Measurements from ENCODE around the gene RILP. TPM values are rescaled to one million over a fixed set of nuclear protein-coding genes. Genes with fewer than 3 reads are reported as not detected.
A peak's percentile ranks its signal among the peaks of the same experiment; 100 is the strongest.

RILP gene
- total and polyA plus RNA-seq, 8 donors = 6.6 to 14.4 (median 8.1) TPM

GRCh38 chr17:1597861-1598342 is 51.8 kb downstream of the RILP start:
- no peak overlapping the region for H3K4me3 ChIP-seq
- intact Hi-C loops (cut with DNase I) = no loop called here
- peak overlapping the region in 3 of 4 donors; percentile 46 to 80 (median 67) for H3K27ac ChIP-seq
- no peaks in the 10 kb centered on the region for H3K36me3 ChIP-seq
- H3K9me3 ChIP-seq = no peaks in the 10 kb centered on the region
- no peaks in the 10 kb centered on the region for H3K27me3 ChIP-seq
- 19 to 37% methylated on average over 14 of the region's 14 CpGs for WGBS, 2 donors
- no peak for FAIRE-seq
- no peak for TF ChIP-seq CTCF (IDR thresholded peaks at IDR 0.05)
- ATAC-seq = peak; percentile 89 to 97 (median 94)
- peaks cover 0 to 8% (median 6%) of the 10 kb centered on the region in 3 donors for H3K4me1 ChIP-seq
- peak in 2 of 6 donors; percentile 40 to 43 for DNase-seq

Other genes with a start within 250 kb of the RILP start
- gene YWHAE, start 249.6 kb downstream of the RILP start, total RNA-seq = 100 to 1,000 TPM; 138 to 236 (median 192) TPM
- 100 to 1,000 TPM; 131 to 196 TPM for gene YWHAE, start 249.6 kb downstream of the RILP start, polyA plus RNA-seq
- 10 to 100 TPM; 18.1 to 30.8 (median 20.5) TPM for gene CRK, start 193.6 kb downstream of the RILP start, total RNA-seq
- 10 to 100 TPM in 1 of 2 donors, 1 to 10 TPM in 1; 9.8 to 15.3 TPM for gene CRK, start 193.6 kb downstream of the RILP start, polyA plus RNA-seq
- gene MYO1C, start 157.2 kb downstream of the RILP start, total RNA-seq = 100 to 1,000 TPM in 4 of 6 donors, 10 to 100 TPM in 2; 95.1 to 138 (median 105) TPM
- gene MYO1C, start 157.2 kb downstream of the RILP start, polyA plus RNA-seq = 10 to 100 TPM; 57.2 to 69.3 TPM
- gene INPP5K, start 133.3 kb downstream of the RILP start, total RNA-seq = 10 to 100 TPM; 13.2 to 23.8 (median 17.2) TPM
- 10 to 100 TPM; 23.9 to 24.4 TPM for gene INPP5K, start 133.3 kb downstream of the RILP start, polyA plus RNA-seq
- gene PITPNA, start 87.1 kb downstream of the RILP start, total RNA-seq = 10 to 100 TPM; 24.1 to 32.8 (median 26.8) TPM
- gene PITPNA, start 87.1 kb downstream of the RILP start, polyA plus RNA-seq = 10 to 100 TPM in 1 of 2 donors, 1 to 10 TPM in 1; 9.3 to 21.5 TPM
- gene SLC43A2, start 21.0 kb downstream of the RILP start, total RNA-seq = 10 to 100 TPM in 3 of 6 donors, 1 to 10 TPM in 3; 2.6 to 14.5 (median 7.3) TPM
- 10 to 100 TPM in 1 of 2 donors, 1 to 10 TPM in 1; 9.7 to 10.1 TPM for gene SLC43A2, start 21.0 kb downstream of the RILP start, polyA plus RNA-seq
- gene SCARF1, start 4.1 kb downstream of the RILP start, total RNA-seq = 1 to 10 TPM; 2.0 to 5.0 (median 3.1) TPM
- gene SCARF1, start 4.1 kb downstream of the RILP start, polyA plus RNA-seq = 1 to 10 TPM; 8.1 to 8.6 TPM
- gene PRPF8, start 35.0 kb upstream of the RILP start, total RNA-seq = 100 to 1,000 TPM in 3 of 6 donors, 10 to 100 TPM in 3; 88.8 to 129 (median 100.0) TPM
- gene PRPF8, start 35.0 kb upstream of the RILP start, polyA plus RNA-seq = 10 to 100 TPM; 78.9 to 93.1 TPM
- gene TLCD2, start 60.5 kb upstream of the RILP start, total RNA-seq = 1 to 10 TPM in 5 of 6 donors, under 1 TPM in 1; 0.56 to 2.8 (median 1.4) TPM
- 1 to 10 TPM in 1 of 2 donors, under 1 TPM in 1; 0.75 to 1.4 TPM for gene TLCD2, start 60.5 kb upstream of the RILP start, polyA plus RNA-seq
- 10 to 100 TPM in 2 of 6 donors, 1 to 10 TPM in 4; 5.7 to 17.0 (median 8.3) TPM for gene WDR81, start 74.8 kb upstream of the RILP start, total RNA-seq
- 10 to 100 TPM; 14.2 to 24.4 TPM for gene WDR81, start 74.8 kb upstream of the RILP start, polyA plus RNA-seq
- gene SERPINF2, start 93.0 kb upstream of the RILP start, total RNA-seq = 1 to 10 TPM; 1.4 to 5.8 (median 3.4) TPM
- gene SERPINF2, start 93.0 kb upstream of the RILP start, polyA plus RNA-seq = 1 to 10 TPM; 5.6 to 8.8 TPM
- gene SERPINF1, start 112.2 kb upstream of the RILP start, total RNA-seq = 100 to 1,000 TPM in 2 of 6 donors, 10 to 100 TPM in 4; 40.6 to 178 (median 82.0) TPM
- gene SERPINF1, start 112.2 kb upstream of the RILP start, polyA plus RNA-seq = 10 to 100 TPM; 73.1 to 95.9 TPM
- gene SMYD4, start 180.0 kb upstream of the RILP start, total RNA-seq = 1 to 10 TPM; 5.0 to 8.9 (median 6.9) TPM
- gene SMYD4, start 180.0 kb upstream of the RILP start, polyA plus RNA-seq = 1 to 10 TPM; 4.0 to 4.7 TPM
- gene RPA1, start 180.1 kb upstream of the RILP start, total RNA-seq = 10 to 100 TPM; 34.7 to 43.9 (median 39.1) TPM
- gene RPA1, start 180.1 kb upstream of the RILP start, polyA plus RNA-seq = 10 to 100 TPM in 1 of 2 donors, 1 to 10 TPM in 1; 6.5 to 17.0 TPM

Data from pancreas (tissue), 10 donors.